Esophagus mucosa (tissue), 1 donor: Measurements from ENCODE around the gene HOXC5. TPM values are rescaled to one million over a fixed set of nuclear protein-coding genes. Genes with fewer than 3 reads are reported as not detected.
"Not testable (repeated sequence)": the region's sequence is repeated elsewhere in the genome, so short reads cannot be mapped to it uniquely, and the experiment has no call there.

Experiments used
- ATAC-seq: fragments of 200-7000 bp; cut with Tn5 transposase; one replicate; pipeline ENCODE4 v1.9.1; 2020
- total RNA-seq: library from RNA; stranded (reverse); gene quantifications from one replicate; pipeline ENCODE4 v1.2.4, GENCODE V29; 2023
- donor health status: DM: yes; HTN: yes; CAD: no.

HOXC5 gene
- total RNA-seq, 1 donor from 2014 or later: 0.60 TPM

DNA sequence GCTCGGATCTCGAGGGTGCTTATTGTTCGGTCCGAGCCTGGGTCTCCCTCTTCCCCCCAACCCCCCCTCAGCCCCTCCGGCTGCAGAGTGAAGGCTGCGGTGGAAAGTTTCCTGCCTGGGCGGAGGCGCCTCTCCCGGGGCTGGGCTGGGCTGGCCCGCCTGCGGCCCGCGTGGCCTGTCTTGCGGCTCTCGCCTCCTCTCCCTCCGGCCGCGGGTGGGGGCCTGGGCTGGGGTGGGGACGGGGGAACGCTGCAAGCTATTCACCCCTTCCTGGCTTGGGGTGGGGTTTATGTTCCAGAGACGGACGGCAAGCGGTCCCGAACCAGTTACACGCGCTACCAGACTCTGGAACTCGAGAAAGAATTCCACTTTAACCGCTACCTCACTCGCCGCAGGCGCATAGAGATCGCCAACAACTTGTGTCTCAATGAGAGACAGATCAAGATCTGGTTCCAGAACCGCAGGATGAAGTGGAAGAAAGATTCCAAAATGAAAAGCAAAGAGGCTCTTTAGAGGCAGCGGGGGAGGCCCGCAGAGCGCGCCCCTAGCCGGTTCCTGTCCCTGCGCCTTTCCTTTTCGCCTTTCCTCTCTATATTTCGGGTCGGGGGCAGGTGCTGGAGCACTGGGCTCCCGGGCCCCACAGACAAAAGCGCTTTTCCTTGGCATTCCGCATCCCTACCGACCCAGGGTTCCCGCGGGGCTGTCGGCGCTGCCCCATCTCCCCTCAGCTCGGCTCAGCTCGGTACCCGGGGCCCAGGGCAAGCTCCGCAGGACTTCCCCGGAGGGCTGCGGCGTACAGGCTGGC lies 1.3 kb downstream of the HOXC5 start:
- no peak for ATAC-seq

DNA sequence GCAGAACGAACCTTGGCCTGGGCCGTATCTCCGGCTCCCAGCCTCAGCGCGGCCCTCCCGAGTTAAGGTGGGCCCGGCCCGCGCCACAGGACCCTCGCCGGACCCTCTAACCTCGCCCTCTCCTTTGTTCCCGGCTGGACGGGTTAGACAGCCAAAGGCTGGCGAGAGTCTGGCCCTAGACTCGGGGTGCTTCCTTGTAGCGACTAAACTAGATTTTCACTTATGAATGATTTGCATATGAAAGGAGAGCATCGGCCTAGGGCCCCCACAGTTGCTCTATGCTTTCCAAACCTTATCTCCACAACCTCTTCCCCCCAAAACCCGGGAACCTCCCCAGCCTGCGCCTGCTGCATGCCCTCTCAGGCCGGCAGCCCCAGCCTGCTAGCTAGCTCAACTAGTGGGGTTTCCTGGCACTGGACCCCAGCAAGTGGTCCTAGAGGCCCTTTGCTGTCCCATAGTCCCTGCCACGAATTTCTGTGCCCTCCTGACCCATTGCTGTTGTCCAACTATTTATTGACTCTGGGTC lies 2.0 kb downstream of the HOXC5 start:
- ATAC-seq: no peak

- ATAC-seq: no peak
Observed at GRCh38 chr12:54035568-54036264, 2.9 kb downstream of the HOXC5 start.

GRCh38 chr12:54036620-54037359 lies 3.9 kb downstream of the HOXC5 start:
- ATAC-seq: peak; percentile 83

- no peak for ATAC-seq
Observed at GRCh38 chr12:54037360-54038283, 4.8 kb downstream of the HOXC5 start.

DNA sequence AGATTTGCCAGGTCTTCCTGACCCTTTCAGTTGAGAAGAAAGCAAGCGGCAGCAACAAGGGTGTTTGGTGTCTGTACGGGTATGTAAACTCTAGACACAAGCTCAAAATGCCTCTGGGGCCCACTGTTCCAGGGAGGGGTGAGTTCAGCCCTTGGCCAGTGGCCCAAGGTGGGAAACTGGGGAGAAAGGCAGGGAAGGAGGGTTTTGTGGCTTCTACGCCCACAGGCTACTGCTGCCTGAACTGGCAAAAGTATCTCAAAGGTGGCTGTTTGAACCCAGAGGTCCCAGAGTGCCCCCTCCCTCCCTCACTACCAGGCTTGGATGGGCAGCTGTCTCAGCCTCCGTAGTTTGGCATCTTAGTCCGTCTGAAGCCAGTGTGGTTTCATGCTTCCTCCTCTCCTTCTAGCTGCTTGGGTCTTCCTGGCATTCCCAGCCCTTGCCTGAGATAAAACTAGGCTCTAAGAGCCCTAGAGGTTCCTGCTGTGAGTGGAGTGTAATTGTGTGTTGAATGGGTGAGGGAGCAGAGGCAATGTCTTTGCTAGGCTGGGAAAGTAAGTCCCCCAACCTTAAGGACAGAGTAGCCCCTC lies 5.5 kb downstream of the HOXC5 start:
- no peak for ATAC-seq

DNA sequence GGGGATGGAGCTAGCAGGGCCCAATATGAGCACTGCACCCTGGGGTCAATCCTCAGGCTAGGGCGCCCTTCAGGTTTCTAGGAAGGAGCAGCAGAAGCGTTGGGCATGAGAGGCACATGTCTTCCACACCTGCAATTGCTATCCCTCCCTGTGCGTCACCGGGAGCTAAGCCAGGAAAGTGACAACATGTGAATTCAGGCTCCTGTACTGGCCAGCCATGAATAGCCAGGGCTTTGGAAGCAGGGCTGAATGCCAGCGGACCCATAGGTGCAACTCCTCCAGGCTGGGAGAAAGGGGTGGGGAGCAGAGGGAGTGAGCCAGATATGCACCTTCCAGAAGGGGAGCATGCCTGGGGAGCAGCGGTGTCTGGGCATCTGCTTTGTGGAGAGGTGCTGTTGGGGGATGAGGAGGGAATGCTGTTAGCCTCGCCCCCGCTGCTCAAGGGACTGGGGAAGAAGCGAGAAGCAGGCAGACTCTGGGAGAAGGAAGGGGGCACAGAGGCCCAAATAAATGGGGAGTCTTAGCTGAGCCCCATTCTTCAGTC lies 6.1 kb downstream of the HOXC5 start:
- ATAC-seq: peak; percentile 75

- no peak for ATAC-seq
Observed at GRCh38 chr12:54039417-54040147, 6.7 kb downstream of the HOXC5 start.

DNA sequence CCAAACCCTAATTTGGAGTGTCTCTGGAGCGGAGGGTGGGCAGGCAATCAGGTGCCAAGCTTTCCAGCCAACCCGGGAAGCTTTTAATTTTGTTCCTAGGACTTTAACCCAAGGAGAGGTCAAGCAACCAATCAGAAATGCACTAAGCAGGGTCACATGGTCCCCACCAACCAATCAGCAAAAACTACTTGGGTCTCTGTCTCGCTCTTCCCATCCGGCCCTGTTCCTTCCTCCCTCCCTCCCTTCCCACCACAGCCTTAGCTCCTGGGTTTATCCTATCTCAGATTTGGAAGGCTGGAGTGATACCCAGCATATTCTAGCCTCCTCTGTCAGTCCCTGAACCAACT lies 7.3 kb downstream of the HOXC5 start:
- no peak for ATAC-seq

GRCh38 chr12:54040648-54041047 lies 7.8 kb downstream of the HOXC5 start:
- ATAC-seq: no peak

GRCh38 chr12:54041097-54041690 lies 8.3 kb downstream of the HOXC5 start:
- peak; percentile 46 for ATAC-seq

GRCh38 chr12:54042033-54042432 lies 9.2 kb downstream of the HOXC5 start:
- ATAC-seq: not testable (repeated sequence)

- ATAC-seq: no peak
Observed at GRCh38 chr12:54042970-54043853, 10.4 kb downstream of the HOXC5 start.

DNA sequence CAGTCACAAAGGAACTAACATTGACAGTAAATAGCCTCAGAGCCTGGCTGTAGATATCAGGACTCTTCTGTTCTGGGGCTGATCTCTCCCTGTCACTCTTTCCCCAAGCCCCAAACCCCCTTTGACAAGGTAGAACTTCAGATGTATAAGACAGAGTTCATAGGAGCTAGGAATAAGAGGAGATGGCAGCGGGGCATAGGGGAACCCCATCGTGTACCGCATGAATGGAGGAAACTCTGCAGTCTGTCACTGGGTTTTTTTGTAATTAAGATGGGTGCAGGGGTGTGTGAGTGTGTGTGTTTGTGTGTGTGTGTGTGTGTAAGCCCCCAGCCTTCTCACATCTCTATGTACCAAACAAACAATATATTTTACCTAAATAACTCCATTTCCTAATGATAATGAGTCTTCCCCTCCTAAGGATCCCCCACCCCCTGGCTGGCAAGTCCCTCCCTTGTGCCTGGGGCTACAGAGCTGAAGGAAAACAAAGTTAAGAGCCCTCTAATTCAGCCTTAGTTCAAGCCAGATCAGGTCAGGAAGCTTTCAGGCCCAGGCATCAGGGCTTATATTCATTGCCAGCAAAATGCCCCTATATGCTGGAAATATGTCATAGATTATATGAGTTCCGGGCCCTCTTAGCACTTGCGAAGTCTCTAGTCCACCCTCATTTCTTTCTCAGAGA lies 11.7 kb downstream of the HOXC5 start:
- no peak for ATAC-seq

DNA sequence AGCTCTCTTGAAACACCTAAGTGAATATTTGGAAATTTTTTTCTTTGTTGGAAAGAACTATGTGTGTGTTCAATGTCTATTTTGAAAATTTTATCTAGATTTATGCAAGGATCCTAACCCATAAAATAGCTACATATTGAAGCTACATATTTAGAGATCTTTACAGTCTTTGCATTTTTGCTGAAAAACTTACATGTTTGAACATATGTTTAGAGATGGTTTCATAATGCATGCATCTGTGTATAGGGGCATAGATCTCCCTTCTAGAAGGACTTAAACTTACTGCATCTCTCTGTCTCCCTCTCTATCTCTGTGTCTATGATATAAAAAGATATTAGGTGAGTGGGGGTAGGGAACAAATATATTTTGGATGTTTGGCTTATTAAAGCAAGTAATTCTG lies 12.6 kb downstream of the HOXC5 start:
- no peak for ATAC-seq

DNA sequence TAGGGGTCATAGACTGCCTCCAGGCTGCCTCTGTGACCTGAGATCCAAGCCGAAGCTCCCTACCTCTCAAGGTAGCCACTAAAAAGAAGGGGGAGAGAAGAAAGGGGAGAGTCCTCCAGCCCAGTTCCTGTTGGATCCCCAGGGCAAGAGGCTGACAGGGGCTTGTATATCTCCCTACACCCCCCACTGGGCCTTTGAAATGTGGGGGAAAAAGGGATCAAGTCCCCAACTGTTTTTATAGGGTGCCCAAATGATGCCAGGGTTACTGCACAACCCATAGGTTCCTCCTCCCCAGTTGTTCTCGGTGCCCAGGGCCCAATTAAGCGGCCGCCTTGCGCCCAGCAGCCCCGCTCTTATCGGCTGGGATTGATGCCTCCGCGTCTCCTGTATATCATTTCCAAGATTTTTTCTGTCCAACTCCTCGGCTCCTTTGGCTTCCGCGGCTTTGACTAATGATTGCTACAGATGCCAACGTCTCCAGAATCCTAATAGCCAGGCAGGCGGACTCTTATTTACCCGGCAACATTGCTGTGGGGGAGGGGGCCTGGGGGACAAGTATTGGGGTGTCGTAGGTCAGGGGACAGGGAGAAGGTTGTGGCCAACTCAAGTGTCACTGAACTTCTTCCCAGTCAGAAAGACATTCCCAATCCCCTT lies 13.1 kb downstream of the HOXC5 start:
- ATAC-seq: no peak

- ATAC-seq: peak; percentile 39
Observed at GRCh38 chr12:54046809-54047159, 13.9 kb downstream of the HOXC5 start.
